Sigmoid colon (tissue), 4 donors: ENCODE results near the gene ARHGAP42.

Experiments
- CTCF ChIP-seq, 4 experiments: fragments of 450-650 bp in 3 of 4; fragments of 200-600 bp in 1 of 4; IDR thresholded peaks; one replicate each; pipeline ENCODE4 v1.5.1; 2016 to 2019; ENCODE audit warnings: antibody characterized with exemption in 4 of 4, mild to moderate bottlenecking in 3 of 4, moderate library complexity in 2 of 4
- EP300 ChIP-seq, 4 donors: sonication (generic); formaldehyde crosslinking; IDR thresholded peaks; one replicate each; pipeline ENCODE4 v1.6.1; 2017; ENCODE audit warnings: antibody characterized with exemption in 4 of 4
- POLR2AphosphoS5 ChIP-seq, 4 donors: sonication (generic); formaldehyde crosslinking; IDR thresholded peaks; one replicate each; pipeline ENCODE4 v1.6.1; 2017; ENCODE audit warnings: antibody characterized with exemption in 4 of 4

GRCh38 chr11:100716838-100717237, 29.8 kb downstream of the ARHGAP42 start:
- TF ChIP-seq CTCF (IDR thresholded peaks at IDR 0.05) = no peak
- no peak for TF ChIP-seq EP300 (IDR thresholded peaks at IDR 0.05)
- no peak for TF ChIP-seq POLR2AphosphoS5 (IDR thresholded peaks at IDR 0.05)
